K562 (cell line): ENCODE data around the gene CNPY2. TPM values are rescaled to one million over a fixed set of nuclear protein-coding genes. Genes with fewer than 3 reads are reported as not detected.

ENCODE experiments used
- BMI1 ChIP-seq: fragments of 150-350 bp; IDR thresholded peaks from 2 replicates; pipeline ENCODE4 v1.6.1; 2014; ENCODE audit warnings: low read length
- CBX3 ChIP-seq, 2 experiments: IDR thresholded peaks; 1 replicate in 1 of 2; 2 replicates in 1 of 2; pipeline ENCODE4 v1.6.1; 2012; ENCODE audit warnings: inconsistent platforms in 2 of 2, low read length in 2 of 2, borderline replicate concordance in 1 of 2, control low read depth in 1 of 2
- CHD1 ChIP-seq: fragments of 200-600 bp; sonication (generic); IDR thresholded peaks from one replicate; pipeline ENCODE4 v1.6.1; 2012; ENCODE audit warnings: mild to moderate bottlenecking, moderate library complexity, low read length, inconsistent platforms
- ELF2 ChIP-seq: fragments of 250-450 bp; sonication (Bioruptor Pico); IDR thresholded peaks from 2 replicates; pipeline ENCODE4 v1.5.0; 2021; ENCODE audit warnings: mild to moderate bottlenecking
- FOXO4 ChIP-seq: fragments of 450-650 bp; formaldehyde crosslinking; IDR thresholded peaks from 2 replicates; pipeline ENCODE4 v1.4.0; 2020; ENCODE audit warnings: mild to moderate bottlenecking, moderate library complexity
- HMG20B ChIP-seq: fragments of 250-450 bp; sonication (Bioruptor Pico); IDR thresholded peaks from 2 replicates; pipeline ENCODE4 v1.5.0; 2021; ENCODE audit warnings: mild to moderate bottlenecking
- HNRNPL ChIP-seq: fragments of 200-400 bp; formaldehyde crosslinking; IDR thresholded peaks from 2 replicates; pipeline ENCODE4 v1.6.1; 2017; ENCODE audit warnings: low read depth, mild to moderate bottlenecking, low read length
- JUND ChIP-seq, 2 experiments: IDR thresholded peaks; 2 replicates in 1 of 2; 3 replicates in 1 of 2; pipeline ENCODE4 v1.6.1; 2011; ENCODE audit warnings: borderline replicate concordance in 2 of 2, low read depth in 2 of 2, low read length in 2 of 2, improper control_type of control experiment in 1 of 2, missing biosample characterization in 1 of 2, missing genetic modification characterization in 1 of 2, missing genetic modification reagents in 1 of 2
- MECOM ChIP-seq: fragments of 250-450 bp; sonication (Bioruptor Pico); IDR thresholded peaks from 2 replicates; pipeline ENCODE4 v1.8.0; 2022; ENCODE audit warnings: inconsistent platforms
- MTA1 ChIP-seq: fragments of 450-650 bp; IDR thresholded peaks from 2 replicates; pipeline ENCODE4 v1.6.1; 2017; ENCODE audit warnings: borderline replicate concordance
- PHB ChIP-seq: fragments of 250-450 bp; sonication (Bioruptor Pico); IDR thresholded peaks from 2 replicates; pipeline ENCODE4 v1.5.0; 2021
- POLR2G ChIP-seq: fragments of 200-400 bp; formaldehyde crosslinking; IDR thresholded peaks from 2 replicates; pipeline ENCODE4 v1.6.1; 2017; ENCODE audit warnings: low read depth, mild to moderate bottlenecking, antibody characterized with exemption, low read length, moderate library complexity
- PTRF ChIP-seq: fragments of 450-650 bp; IDR thresholded peaks from 2 replicates; pipeline ENCODE4 v1.6.1; 2016; ENCODE audit warnings: mild to moderate bottlenecking, missing genetic modification characterization, missing compliant biosample characterization
- SIX5 ChIP-seq, 2 experiments: IDR thresholded peaks; 2 replicates each; pipeline ENCODE4 v1.6.1; 2011; ENCODE audit warnings: low read length in 2 of 2, borderline replicate concordance in 1 of 2, low read depth in 1 of 2, mild to moderate bottlenecking in 1 of 2, moderate library complexity in 1 of 2; ENCODE audit not compliant: insufficient read depth in 1 of 2
- VEZF1 ChIP-seq: fragments of 200-800 bp; sonication (Bioruptor generic); IDR thresholded peaks from 2 replicates; pipeline ENCODE4 v1.6.1; 2017; ENCODE audit warnings: missing genetic modification characterization, missing compliant biosample characterization
- ZNF592 ChIP-seq: fragments of 450-650 bp; IDR thresholded peaks from 2 replicates; pipeline ENCODE4 v1.6.1; 2017; ENCODE audit warnings: antibody characterized with exemption, mild to moderate bottlenecking
- ZNF780A ChIP-seq: fragments of 250-450 bp; sonication (Bioruptor Pico); IDR thresholded peaks from 2 replicates; pipeline ENCODE4 v1.5.0; 2021; ENCODE audit warnings: mild to moderate bottlenecking
- ZNF785 ChIP-seq: fragments of 250-450 bp; sonication (Bioruptor Pico); IDR thresholded peaks from 2 replicates; pipeline ENCODE4 v1.4.0; 2020; ENCODE audit warnings: mild to moderate bottlenecking
- polyA plus RNA-seq, 8 experiments: library from polyadenylated mRNA; depleted of rRNA in 4 of 8; stranded (reverse) in 5 of 8; unstranded in 3 of 8; fragments of >200 nt; fragmentation: Nextera tagmentation in 2 of 8; fragmentation: Illumina TruSeq in 1 of 8; extraction: Ambion mirVana in 2 of 8; extraction: Trizol in 1 of 8; gene quantifications; 2 replicates each; pipeline versions ENCODE4 v1.2.1 to v1.2.3, GENCODE V29; 2011 to 2014; ENCODE audit warnings: inconsistent platforms in 1 of 8, missing spikeins in 1 of 8
- total RNA-seq, 7 experiments: library from RNA; depleted of rRNA in 6 of 7; stranded (reverse); fragments of >200 nt in 6 of 7; fragmentation: Illumina TruSeq in 2 of 7; extraction: Trizol in 2 of 7; gene quantifications; 2 replicates each; pipeline versions ENCODE4 v1.2.1 to v1.2.3, GENCODE V29; 2011 to 2021; ENCODE audit warnings: low replicate concordance in 1 of 7
- TF ChIP-seq, protein P1 (sequence below): fragments of 450-650 bp; formaldehyde crosslinking; IDR thresholded peaks from 2 replicates; pipeline ENCODE4 v1.4.0; 2022; ENCODE audit warnings: missing genetic modification characterization

Gene CNPY2
- total and polyA plus RNA-seq, 9 of the 15 experiments (the other 6 are each of a cell fraction or from before 2014, with no cell fraction given), result 33.8 to 190 (median 138) TPM

- TF ChIP-seq ZNF592 (peak; percentile 41; the same call in 1 of the 2 replicates), FOXO4 (CRISPR knock-in tag) (no peak), CBX3 (IDR thresholded peaks at IDR 0.05; ENCODE audit: borderline replicate concordance in 1 of 2, low read length in 2 of 2) (0 out of 3 replicates have a peak, but pooled peaks of 1 of the 2 experiments have one; percentile 30), ELF2 (CRISPR knock-in tag) (no peak), ZNF785 (no peak), ZNF780A (CRISPR knock-in tag) (no peak), VEZF1 (CRISPR knock-in tag) (peak; percentile 68), PTRF (tag) (no peak), JUND (IDR thresholded peaks at IDR 0.05; ENCODE audit: borderline replicate concordance, low read depth, low read length) (peak; percentile 34), JUND (tag; IDR thresholded peaks at IDR 0.05; ENCODE audit: borderline replicate concordance, low read depth, low read length) (peak; percentile 49; the same call in 1 of the 3 replicates), MECOM (CRISPR knock-in tag) (no peak), POLR2G (peak; percentile 98), PHB (no peak), HNRNPL (no peak), HMG20B (CRISPR knock-in tag) (no peak), BMI1 (no peak; the same call in 1 of the 2 replicates), SIX5 (IDR thresholded peaks at IDR 0.05; ENCODE audit: borderline replicate concordance in 1 of 2, insufficient read depth in 1 of 2, low read depth in 1 of 2, low read length in 2 of 2) (peak; percentile 39 to 54; a peak in 3 of 4 replicates), CHD1 (peak; percentile 36), MTA1 (peak; percentile 21; the same call in 1 of the 2 replicates)
- TF ChIP-seq, protein P1, sequence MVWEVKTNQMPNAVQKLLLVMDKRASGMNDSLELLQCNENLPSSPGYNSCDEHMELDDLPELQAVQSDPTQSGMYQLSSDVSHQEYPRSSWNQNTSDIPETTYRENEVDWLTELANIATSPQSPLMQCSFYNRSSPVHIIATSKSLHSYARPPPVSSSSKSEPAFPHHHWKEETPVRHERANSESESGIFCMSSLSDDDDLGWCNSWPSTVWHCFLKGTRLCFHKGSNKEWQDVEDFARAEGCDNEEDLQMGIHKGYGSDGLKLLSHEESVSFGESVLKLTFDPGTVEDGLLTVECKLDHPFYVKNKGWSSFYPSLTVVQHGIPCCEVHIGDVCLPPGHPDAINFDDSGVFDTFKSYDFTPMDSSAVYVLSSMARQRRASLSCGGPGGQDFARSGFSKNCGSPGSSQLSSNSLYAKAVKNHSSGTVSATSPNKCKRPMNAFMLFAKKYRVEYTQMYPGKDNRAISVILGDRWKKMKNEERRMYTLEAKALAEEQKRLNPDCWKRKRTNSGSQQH (CRISPR knock-in tag), result peak; percentile 12; the same call in 1 of the 2 replicates
Measured at GRCh38 chr12:56266693-56267442, 48.9 kb downstream of the CNPY2 start, which contains the start of gene COQ10A (continued).
